NB4 (cell line): Measurements from ENCODE around the gene RANGRF.
"Not testable (repeated sequence)": the region's sequence is repeated elsewhere in the genome, so short reads cannot be mapped to it uniquely, and the experiment has no call there.

ENCODE experiments used
- MYC ChIP-seq: IDR thresholded peaks from 2 replicates; pipeline ENCODE4 v1.6.1; 2011; ENCODE audit warnings: low read depth, low read length
- POLR2A ChIP-seq: IDR thresholded peaks from 2 replicates; pipeline ENCODE4 v1.6.1; 2011; ENCODE audit warnings: mild to moderate bottlenecking; ENCODE audit not compliant: insufficient read length; ENCODE audit errors: extremely low read depth
- TF ChIP-seq, protein P1 (sequence below): IDR thresholded peaks from one replicate; pipeline ENCODE4 v1.5.1; 2012; ENCODE audit warnings: low read depth, low read length

DNA sequence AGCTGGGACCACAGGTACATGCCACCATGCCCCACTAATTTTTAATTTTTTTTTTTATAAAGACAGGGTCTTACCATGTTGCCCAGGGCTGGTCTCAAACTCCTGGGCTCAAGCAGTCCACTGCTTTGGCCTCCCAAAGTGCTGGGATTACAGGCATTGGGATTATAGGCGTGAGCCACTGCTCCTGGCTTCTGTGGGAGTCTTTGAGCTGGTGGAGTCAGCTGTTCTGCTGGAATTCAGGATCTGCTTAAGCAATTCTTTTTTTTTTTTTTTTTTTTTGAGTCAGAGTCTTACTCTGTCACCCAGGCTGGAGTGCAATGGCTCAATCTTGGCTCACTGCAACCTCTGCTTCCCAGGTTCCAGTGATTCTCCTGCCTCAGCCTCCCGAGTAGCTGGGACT, 37.1 kb upstream of the RANGRF start:
- TF ChIP-seq, protein P1, sequence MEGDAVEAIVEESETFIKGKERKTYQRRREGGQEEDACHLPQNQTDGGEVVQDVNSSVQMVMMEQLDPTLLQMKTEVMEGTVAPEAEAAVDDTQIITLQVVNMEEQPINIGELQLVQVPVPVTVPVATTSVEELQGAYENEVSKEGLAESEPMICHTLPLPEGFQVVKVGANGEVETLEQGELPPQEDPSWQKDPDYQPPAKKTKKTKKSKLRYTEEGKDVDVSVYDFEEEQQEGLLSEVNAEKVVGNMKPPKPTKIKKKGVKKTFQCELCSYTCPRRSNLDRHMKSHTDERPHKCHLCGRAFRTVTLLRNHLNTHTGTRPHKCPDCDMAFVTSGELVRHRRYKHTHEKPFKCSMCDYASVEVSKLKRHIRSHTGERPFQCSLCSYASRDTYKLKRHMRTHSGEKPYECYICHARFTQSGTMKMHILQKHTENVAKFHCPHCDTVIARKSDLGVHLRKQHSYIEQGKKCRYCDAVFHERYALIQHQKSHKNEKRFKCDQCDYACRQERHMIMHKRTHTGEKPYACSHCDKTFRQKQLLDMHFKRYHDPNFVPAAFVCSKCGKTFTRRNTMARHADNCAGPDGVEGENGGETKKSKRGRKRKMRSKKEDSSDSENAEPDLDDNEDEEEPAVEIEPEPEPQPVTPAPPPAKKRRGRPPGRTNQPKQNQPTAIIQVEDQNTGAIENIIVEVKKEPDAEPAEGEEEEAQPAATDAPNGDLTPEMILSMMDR = not testable (repeated sequence)
- TF ChIP-seq MYC, POLR2A: not testable (repeated sequence)
